ENCODE measurements around the gene AQR. TPM values are rescaled to one million over a fixed set of nuclear protein-coding genes. Genes with fewer than 3 reads are reported as not detected.

AQR gene
- total RNA-seq, 1 donor from 2014 or later = 28.5 TPM

DNA sequence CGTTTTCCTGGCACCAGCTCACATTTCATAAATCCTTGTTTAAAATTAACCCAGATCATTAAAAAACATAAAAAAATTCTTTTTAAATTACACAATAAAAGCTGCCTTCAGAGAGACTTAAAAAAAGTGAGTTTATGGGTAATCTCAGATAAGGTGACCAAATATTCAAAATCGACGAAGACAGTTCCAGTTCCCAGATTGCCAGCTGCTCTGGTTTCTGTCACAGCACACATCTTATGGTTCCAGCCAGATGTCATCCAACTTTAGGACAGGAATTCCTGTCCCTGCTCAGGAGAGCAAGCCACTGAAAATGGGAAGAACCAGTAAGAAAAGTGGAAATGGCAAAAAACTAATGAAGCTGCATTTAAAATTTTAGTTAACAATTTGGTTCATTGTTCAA, 34.4 kb upstream of the AQR start:
- Mint-ChIP-seq H3K9me3 (ENCODE audit: unreplicated experiment) (no peaks in the 10 kb centered on the region), H3K36me3 (ENCODE audit: unreplicated experiment) (no peaks in the 10 kb centered on the region), H3K4me1 (ENCODE audit: unreplicated experiment) (no peaks in the 10 kb centered on the region), H3K27me3 (ENCODE audit: unreplicated experiment) (peaks cover 4% of the 10 kb centered on the region), H3K4me3 (ENCODE audit: unreplicated experiment) (no peak overlapping the region), H3K27ac (ENCODE audit: unreplicated experiment) (no peak overlapping the region)
- no peak for DNase-seq (ENCODE audit: extremely low spot score, unreplicated experiment)
- TF ChIP-seq, protein P1, sequence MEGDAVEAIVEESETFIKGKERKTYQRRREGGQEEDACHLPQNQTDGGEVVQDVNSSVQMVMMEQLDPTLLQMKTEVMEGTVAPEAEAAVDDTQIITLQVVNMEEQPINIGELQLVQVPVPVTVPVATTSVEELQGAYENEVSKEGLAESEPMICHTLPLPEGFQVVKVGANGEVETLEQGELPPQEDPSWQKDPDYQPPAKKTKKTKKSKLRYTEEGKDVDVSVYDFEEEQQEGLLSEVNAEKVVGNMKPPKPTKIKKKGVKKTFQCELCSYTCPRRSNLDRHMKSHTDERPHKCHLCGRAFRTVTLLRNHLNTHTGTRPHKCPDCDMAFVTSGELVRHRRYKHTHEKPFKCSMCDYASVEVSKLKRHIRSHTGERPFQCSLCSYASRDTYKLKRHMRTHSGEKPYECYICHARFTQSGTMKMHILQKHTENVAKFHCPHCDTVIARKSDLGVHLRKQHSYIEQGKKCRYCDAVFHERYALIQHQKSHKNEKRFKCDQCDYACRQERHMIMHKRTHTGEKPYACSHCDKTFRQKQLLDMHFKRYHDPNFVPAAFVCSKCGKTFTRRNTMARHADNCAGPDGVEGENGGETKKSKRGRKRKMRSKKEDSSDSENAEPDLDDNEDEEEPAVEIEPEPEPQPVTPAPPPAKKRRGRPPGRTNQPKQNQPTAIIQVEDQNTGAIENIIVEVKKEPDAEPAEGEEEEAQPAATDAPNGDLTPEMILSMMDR (IDR thresholded peaks at IDR 0.05) = no peak

DNA sequence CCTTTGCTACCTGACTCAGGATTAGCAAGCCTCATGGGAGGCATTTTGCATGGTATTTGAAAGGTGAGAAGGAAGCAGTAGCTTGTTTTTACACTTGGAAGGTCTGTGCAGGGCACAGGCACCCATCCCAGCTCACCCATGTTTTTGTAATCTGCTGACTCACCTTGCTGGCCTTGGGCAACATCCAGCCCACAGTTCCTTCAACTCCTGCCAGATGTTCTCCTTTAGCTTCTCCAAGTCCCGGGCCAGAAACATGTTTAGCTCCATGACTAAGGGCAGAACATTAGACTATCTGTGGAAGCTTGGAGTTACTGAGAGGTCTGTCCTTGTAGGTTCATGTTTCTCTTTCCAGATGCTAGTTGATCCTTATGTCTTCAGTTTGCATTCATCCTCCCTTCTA, 31.0 kb upstream of the AQR start:
- Mint-ChIP-seq H3K9me3 (ENCODE audit: unreplicated experiment) (no peaks in the 10 kb centered on the region), H3K27me3 (ENCODE audit: unreplicated experiment) (peaks cover 5% of the 10 kb centered on the region), H3K4me1 (ENCODE audit: unreplicated experiment) (no peaks in the 10 kb centered on the region), H3K27ac (ENCODE audit: unreplicated experiment) (no peak overlapping the region), H3K36me3 (ENCODE audit: unreplicated experiment) (no peaks in the 10 kb centered on the region), H3K4me3 (ENCODE audit: unreplicated experiment) (no peak overlapping the region)
- TF ChIP-seq, protein P1 (IDR thresholded peaks at IDR 0.05) = no peak
- no peak for DNase-seq (ENCODE audit: extremely low spot score, unreplicated experiment)

DNA sequence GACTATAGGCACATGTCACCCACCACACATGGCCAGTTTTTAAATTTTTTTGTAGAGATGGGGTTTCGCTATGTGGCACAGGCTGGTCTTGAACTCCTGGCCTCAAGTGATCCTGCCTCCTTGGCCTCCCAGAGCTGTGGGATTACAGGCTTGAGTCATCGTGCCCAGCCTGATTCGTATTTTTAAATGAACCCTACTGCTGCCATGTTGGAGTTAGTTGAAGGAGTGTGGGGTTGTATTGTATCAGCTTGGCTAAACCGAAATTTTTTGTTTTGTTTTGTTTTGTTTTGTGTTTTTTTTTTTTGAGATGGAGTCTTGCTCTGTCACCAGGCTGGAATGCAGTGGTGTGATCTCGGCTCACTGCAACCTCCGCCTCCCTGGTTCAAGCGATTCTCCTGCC, 30.4 kb upstream of the AQR start:
- Mint-ChIP-seq H3K4me3 (ENCODE audit: unreplicated experiment) (no peak overlapping the region), H3K27me3 (ENCODE audit: unreplicated experiment) (peaks cover 6% of the 10 kb centered on the region), H3K36me3 (ENCODE audit: unreplicated experiment) (no peaks in the 10 kb centered on the region), H3K27ac (ENCODE audit: unreplicated experiment) (no peak overlapping the region), H3K9me3 (ENCODE audit: unreplicated experiment) (no peaks in the 10 kb centered on the region), H3K4me1 (ENCODE audit: unreplicated experiment) (no peaks in the 10 kb centered on the region)
- TF ChIP-seq, protein P1 (IDR thresholded peaks at IDR 0.05) = no peak
- DNase-seq (ENCODE audit: extremely low spot score, unreplicated experiment) = no peak

DNA sequence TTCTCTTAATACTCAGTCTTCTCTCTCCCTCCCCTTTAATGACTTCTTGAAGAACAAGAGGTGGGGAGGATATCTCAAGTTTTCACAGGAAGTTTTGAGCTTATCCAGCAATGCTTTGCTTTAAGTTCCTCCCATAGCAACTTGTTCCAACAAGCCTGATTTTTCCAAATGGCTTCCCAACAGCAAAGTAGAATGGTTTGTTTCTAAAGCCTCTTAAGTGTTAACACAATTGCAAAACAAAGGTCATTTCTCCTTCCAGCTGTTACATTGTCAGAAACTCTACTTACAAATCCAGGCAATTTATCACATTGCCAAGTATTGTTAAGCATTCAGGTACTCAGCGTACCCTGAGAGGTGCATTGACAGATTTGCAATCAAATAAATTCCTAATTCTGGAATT, 25.4 kb upstream of the AQR start:
- Mint-ChIP-seq H3K36me3 (ENCODE audit: unreplicated experiment) (no peaks in the 10 kb centered on the region), H3K27me3 (ENCODE audit: unreplicated experiment) (peaks cover 2% of the 10 kb centered on the region), H3K4me3 (ENCODE audit: unreplicated experiment) (no peak overlapping the region), H3K27ac (ENCODE audit: unreplicated experiment) (no peak overlapping the region), H3K4me1 (ENCODE audit: unreplicated experiment) (no peaks in the 10 kb centered on the region), H3K9me3 (ENCODE audit: unreplicated experiment) (no peaks in the 10 kb centered on the region)
- TF ChIP-seq, protein P1 (IDR thresholded peaks at IDR 0.05) = no peak
- DNase-seq (ENCODE audit: extremely low spot score, unreplicated experiment) = no peak

DNA sequence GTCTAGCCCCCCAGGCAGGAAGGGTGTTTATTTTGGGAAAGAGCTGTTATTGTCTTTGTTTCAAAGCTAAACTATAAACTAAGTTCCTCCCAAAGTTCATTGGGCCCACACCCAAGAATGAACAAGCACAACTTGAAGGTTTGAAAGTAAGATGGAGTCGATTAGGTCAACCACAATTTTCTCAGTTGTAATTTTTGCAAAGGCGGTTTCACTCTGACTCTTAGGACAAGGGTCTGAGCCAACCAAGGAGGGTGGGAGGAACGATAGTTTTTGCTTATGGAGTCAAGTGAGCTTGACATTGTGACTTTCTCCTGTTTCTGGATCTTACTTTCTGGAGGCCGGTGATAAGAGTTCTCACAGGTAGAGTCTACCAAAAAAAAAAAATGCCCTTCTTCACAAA, 24.3 kb upstream of the AQR start:
- TF ChIP-seq, protein P1 (IDR thresholded peaks at IDR 0.05) = no peak
- no peak for DNase-seq (ENCODE audit: extremely low spot score, unreplicated experiment)
- Mint-ChIP-seq H3K27ac (ENCODE audit: unreplicated experiment) (no peak overlapping the region), H3K4me1 (ENCODE audit: unreplicated experiment) (peaks cover 1% of the 10 kb centered on the region), H3K9me3 (ENCODE audit: unreplicated experiment) (no peaks in the 10 kb centered on the region), H3K4me3 (ENCODE audit: unreplicated experiment) (no peak overlapping the region), H3K27me3 (ENCODE audit: unreplicated experiment) (peaks cover 2% of the 10 kb centered on the region), H3K36me3 (ENCODE audit: unreplicated experiment) (no peaks in the 10 kb centered on the region)

All from osteocyte (in vitro differentiated cells).